K562 (cell line): ENCODE results near the gene PPP4R3A. TPM values are rescaled to one million over a fixed set of nuclear protein-coding genes. Genes with fewer than 3 reads are reported as not detected.
A peak's percentile ranks its signal among the peaks of the same experiment; 100 is the strongest.

Source experiments
- ARNT ChIP-seq, 2 experiments: fragments of 450-650 bp; IDR thresholded peaks; 2 replicates each; pipeline ENCODE4 v1.6.1; 2016; ENCODE audit warnings: mild to moderate bottlenecking in 1 of 2
- BCOR ChIP-seq: fragments of 450-650 bp; IDR thresholded peaks from 2 replicates; pipeline ENCODE4 v1.6.1; 2016
- CBX2 ChIP-seq: fragments of 200-600 bp; sonication (generic); IDR thresholded peaks from one replicate; pipeline ENCODE4 v1.6.1; 2012; ENCODE audit warnings: mild to moderate bottlenecking, low read length, inconsistent platforms; ENCODE audit not compliant: insufficient read depth, poor library complexity, severe bottlenecking
- HMGN3 ChIP-seq: IDR thresholded peaks from 2 replicates; pipeline ENCODE4 v1.6.1; 2011; ENCODE audit warnings: borderline replicate concordance, low read depth, mild to moderate bottlenecking, mixed read lengths, low read length; ENCODE audit not compliant: insufficient read length; ENCODE audit errors: extremely low read depth
- MTA3 ChIP-seq: fragments of 450-650 bp; formaldehyde crosslinking; IDR thresholded peaks from 2 replicates; pipeline ENCODE4 v1.6.1; 2017; ENCODE audit warnings: mild to moderate bottlenecking, borderline replicate concordance
- RHOXF2B ChIP-seq: fragments of 250-450 bp; sonication (Bioruptor Pico); conservative IDR thresholded peaks from 2 replicates; pipeline ENCODE4 v1.5.1; 2021
- XRCC5 ChIP-seq: fragments of 200-400 bp; formaldehyde crosslinking; IDR thresholded peaks from 2 replicates; pipeline ENCODE4 v1.6.1; 2017; ENCODE audit warnings: low read depth, mild to moderate bottlenecking, low read length
- ZNF431 ChIP-seq: sonication (generic); formaldehyde crosslinking; IDR thresholded peaks from 2 replicates; pipeline ENCODE4 v1.8.0; 2022; ENCODE audit warnings: mild to moderate bottlenecking, missing genetic modification reagents
- ZNF584 ChIP-seq: fragments of 200-800 bp; sonication (Bioruptor generic); IDR thresholded peaks from 2 replicates; pipeline ENCODE4 v1.6.1; 2016; ENCODE audit warnings: low read depth, mild to moderate bottlenecking, missing genetic modification characterization, missing compliant biosample characterization
- polyA plus RNA-seq, 8 experiments: library from polyadenylated mRNA; depleted of rRNA in 4 of 8; stranded (reverse) in 5 of 8; unstranded in 3 of 8; fragments of >200 nt; fragmentation: Nextera tagmentation in 2 of 8; fragmentation: Illumina TruSeq in 1 of 8; extraction: Ambion mirVana in 2 of 8; extraction: Trizol in 1 of 8; gene quantifications; 2 replicates each; pipeline versions ENCODE4 v1.2.1 to v1.2.3, GENCODE V29; 2011 to 2014; ENCODE audit warnings: inconsistent platforms in 1 of 8, missing spikeins in 1 of 8
- total RNA-seq, 7 experiments: library from RNA; depleted of rRNA in 6 of 7; stranded (reverse); fragments of >200 nt in 6 of 7; fragmentation: Illumina TruSeq in 2 of 7; extraction: Trizol in 2 of 7; gene quantifications; 2 replicates each; pipeline versions ENCODE4 v1.2.1 to v1.2.3, GENCODE V29; 2011 to 2021; ENCODE audit warnings: low replicate concordance in 1 of 7
- TF ChIP-seq, protein P1 (sequence below): sonication (generic); formaldehyde crosslinking; IDR thresholded peaks from 2 replicates; pipeline ENCODE4 v1.8.0; 2022; ENCODE audit warnings: mild to moderate bottlenecking, missing genetic modification reagents
- TF ChIP-seq, protein P2 (sequence below): IDR thresholded peaks from 3 replicates; pipeline ENCODE4 v1.6.1; 2011; ENCODE audit warnings: borderline replicate concordance, mild to moderate bottlenecking, moderate library complexity; ENCODE audit not compliant: insufficient read length; ENCODE audit errors: extremely low read depth
- TF ChIP-seq, protein P3 (sequence below): sonication (generic); formaldehyde crosslinking; IDR thresholded peaks from 2 replicates; pipeline ENCODE4 v1.9.0; 2022; ENCODE audit warnings: mild to moderate bottlenecking, missing genetic modification reagents

PPP4R3A gene
- total and polyA plus RNA-seq, 9 of the 15 experiments (the other 6 are each of a cell fraction or from before 2014, with no cell fraction given) = 9.5 to 54.9 (median 44.9) TPM

DNA sequence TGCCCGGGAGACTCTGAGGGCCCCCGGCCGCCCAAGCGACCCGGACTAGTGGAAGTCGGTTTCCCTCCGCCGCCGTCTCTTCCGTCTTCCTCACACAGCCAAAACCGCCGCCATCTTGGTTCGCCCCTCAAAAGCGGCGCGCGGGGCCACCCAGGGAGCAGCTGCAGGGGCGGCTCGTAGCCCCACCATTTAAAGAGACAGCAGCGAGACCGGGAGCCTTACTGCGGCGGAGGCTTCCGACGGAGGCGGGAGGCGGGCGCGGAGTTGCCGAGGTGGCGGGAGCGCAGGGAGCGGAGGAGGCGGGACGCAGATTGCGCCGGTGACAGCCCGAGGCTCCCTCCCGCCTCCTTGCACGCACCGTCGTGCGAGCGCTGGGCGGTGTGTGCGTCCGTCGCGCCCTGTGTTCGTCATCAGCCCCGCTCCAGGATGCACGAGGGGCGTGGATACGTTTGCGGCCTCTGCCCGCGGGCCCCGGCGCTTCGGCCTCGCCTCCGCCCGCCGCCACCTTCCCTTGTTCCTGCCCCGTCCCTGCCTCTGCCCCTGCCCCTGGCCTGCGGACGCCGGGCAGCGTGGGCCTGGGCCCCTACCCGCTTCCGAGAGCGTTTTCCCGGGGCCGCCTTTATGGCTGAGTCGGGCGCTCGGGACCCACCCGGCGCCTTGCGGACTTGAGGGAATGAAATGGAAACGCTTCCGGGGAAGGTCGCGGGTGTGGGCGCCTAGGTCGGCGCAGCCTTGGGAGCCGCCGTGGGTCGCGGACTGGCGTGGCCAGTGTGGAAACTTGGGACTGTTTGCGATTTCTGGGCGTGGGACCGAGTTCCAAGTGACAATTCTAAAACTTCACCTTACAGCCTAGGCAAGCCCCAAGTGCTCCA, at the start of gene PPP4R3A (continued):
- TF ChIP-seq, protein P1, sequence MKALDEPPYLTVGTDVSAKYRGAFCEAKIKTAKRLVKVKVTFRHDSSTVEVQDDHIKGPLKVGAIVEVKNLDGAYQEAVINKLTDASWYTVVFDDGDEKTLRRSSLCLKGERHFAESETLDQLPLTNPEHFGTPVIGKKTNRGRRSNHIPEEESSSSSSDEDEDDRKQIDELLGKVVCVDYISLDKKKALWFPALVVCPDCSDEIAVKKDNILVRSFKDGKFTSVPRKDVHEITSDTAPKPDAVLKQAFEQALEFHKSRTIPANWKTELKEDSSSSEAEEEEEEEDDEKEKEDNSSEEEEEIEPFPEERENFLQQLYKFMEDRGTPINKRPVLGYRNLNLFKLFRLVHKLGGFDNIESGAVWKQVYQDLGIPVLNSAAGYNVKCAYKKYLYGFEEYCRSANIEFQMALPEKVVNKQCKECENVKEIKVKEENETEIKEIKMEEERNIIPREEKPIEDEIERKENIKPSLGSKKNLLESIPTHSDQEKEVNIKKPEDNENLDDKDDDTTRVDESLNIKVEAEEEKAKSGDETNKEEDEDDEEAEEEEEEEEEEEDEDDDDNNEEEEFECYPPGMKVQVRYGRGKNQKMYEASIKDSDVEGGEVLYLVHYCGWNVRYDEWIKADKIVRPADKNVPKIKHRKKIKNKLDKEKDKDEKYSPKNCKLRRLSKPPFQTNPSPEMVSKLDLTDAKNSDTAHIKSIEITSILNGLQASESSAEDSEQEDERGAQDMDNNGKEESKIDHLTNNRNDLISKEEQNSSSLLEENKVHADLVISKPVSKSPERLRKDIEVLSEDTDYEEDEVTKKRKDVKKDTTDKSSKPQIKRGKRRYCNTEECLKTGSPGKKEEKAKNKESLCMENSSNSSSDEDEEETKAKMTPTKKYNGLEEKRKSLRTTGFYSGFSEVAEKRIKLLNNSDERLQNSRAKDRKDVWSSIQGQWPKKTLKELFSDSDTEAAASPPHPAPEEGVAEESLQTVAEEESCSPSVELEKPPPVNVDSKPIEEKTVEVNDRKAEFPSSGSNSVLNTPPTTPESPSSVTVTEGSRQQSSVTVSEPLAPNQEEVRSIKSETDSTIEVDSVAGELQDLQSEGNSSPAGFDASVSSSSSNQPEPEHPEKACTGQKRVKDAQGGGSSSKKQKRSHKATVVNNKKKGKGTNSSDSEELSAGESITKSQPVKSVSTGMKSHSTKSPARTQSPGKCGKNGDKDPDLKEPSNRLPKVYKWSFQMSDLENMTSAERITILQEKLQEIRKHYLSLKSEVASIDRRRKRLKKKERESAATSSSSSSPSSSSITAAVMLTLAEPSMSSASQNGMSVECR = peak; percentile 91
- TF ChIP-seq, protein P2, sequence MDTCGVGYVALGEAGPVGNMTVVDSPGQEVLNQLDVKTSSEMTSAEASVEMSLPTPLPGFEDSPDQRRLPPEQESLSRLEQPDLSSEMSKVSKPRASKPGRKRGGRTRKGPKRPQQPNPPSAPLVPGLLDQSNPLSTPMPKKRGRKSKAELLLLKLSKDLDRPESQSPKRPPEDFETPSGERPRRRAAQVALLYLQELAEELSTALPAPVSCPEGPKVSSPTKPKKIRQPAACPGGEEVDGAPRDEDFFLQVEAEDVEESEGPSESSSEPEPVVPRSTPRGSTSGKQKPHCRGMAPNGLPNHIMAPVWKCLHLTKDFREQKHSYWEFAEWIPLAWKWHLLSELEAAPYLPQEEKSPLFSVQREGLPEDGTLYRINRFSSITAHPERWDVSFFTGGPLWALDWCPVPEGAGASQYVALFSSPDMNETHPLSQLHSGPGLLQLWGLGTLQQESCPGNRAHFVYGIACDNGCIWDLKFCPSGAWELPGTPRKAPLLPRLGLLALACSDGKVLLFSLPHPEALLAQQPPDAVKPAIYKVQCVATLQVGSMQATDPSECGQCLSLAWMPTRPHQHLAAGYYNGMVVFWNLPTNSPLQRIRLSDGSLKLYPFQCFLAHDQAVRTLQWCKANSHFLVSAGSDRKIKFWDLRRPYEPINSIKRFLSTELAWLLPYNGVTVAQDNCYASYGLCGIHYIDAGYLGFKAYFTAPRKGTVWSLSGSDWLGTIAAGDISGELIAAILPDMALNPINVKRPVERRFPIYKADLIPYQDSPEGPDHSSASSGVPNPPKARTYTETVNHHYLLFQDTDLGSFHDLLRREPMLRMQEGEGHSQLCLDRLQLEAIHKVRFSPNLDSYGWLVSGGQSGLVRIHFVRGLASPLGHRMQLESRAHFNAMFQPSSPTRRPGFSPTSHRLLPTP = no peak
- TF ChIP-seq ZNF584 (CRISPR knock-in tag) = no peak
- peak; percentile 77 for TF ChIP-seq HMGN3
- no peak for TF ChIP-seq ARNT (IDR thresholded peaks at IDR 0.05)
- TF ChIP-seq, protein P3, sequence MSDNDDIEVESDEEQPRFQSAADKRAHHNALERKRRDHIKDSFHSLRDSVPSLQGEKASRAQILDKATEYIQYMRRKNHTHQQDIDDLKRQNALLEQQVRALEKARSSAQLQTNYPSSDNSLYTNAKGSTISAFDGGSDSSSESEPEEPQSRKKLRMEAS = peak; percentile 94
- no peak for TF ChIP-seq CBX2
- TF ChIP-seq RHOXF2B (CRISPR knock-in tag) = no peak
- TF ChIP-seq ZNF431 = 0 out of 2 replicates have a peak, but pooled peaks have one; percentile 24
- peak; percentile 4; the same call in 1 of the 2 replicates for TF ChIP-seq BCOR
- peak; percentile 28; the same call in 1 of the 2 replicates for TF ChIP-seq XRCC5
- peak; percentile 80; the same call in 1 of the 2 replicates for TF ChIP-seq MTA3
